Uterus (tissue), 2 donors: ENCODE measurements around the gene APOBEC3G.

Experiments
- POLR2A ChIP-seq, 2 donors: fragments of 450-650 bp; IDR thresholded peaks; one replicate each; pipeline ENCODE4 v1.6.1; 2016; ENCODE audit warnings: antibody characterized with exemption in 2 of 2, mild to moderate bottlenecking in 1 of 2, moderate library complexity in 1 of 2
- TF ChIP-seq, protein P1 (sequence below), 4 experiments: fragments of 200-600 bp in 2 of 4; fragments of 450-650 bp in 2 of 4; sonication (generic) in 2 of 4; IDR thresholded peaks; one replicate each; pipeline ENCODE4 v1.5.1; 2016 to 2019; ENCODE audit warnings: antibody characterized with exemption in 4 of 4, mild to moderate bottlenecking in 2 of 4, moderate library complexity in 1 of 4

DNA sequence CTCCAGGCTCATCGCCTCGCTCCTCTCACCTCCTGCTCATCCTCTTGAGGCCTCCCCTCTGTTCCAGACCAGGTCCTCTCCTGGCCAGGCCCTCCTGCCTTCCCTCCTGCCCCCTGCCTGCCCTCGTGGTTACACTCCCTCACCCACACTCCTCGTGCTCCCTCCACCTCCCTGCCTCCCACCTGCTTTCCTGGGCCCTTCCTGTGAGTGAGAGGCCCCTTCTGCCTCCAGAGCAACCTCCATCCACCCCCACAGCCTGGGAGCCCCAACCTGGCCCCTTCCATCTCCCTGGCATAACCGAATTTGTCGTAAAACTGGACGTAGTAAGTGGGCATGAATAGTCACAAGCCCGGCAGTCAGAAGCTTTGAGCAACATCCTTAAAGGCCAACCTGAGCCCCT, 4.5 kb downstream of the APOBEC3G start:
- TF ChIP-seq POLR2A (IDR thresholded peaks at IDR 0.05): no peak
- TF ChIP-seq, protein P1, sequence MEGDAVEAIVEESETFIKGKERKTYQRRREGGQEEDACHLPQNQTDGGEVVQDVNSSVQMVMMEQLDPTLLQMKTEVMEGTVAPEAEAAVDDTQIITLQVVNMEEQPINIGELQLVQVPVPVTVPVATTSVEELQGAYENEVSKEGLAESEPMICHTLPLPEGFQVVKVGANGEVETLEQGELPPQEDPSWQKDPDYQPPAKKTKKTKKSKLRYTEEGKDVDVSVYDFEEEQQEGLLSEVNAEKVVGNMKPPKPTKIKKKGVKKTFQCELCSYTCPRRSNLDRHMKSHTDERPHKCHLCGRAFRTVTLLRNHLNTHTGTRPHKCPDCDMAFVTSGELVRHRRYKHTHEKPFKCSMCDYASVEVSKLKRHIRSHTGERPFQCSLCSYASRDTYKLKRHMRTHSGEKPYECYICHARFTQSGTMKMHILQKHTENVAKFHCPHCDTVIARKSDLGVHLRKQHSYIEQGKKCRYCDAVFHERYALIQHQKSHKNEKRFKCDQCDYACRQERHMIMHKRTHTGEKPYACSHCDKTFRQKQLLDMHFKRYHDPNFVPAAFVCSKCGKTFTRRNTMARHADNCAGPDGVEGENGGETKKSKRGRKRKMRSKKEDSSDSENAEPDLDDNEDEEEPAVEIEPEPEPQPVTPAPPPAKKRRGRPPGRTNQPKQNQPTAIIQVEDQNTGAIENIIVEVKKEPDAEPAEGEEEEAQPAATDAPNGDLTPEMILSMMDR (IDR thresholded peaks at IDR 0.05): no peak
